ENCODE measurements around the gene NPY5R. TPM values are rescaled to one million over a fixed set of nuclear protein-coding genes. Genes with fewer than 3 reads are reported as not detected.

NPY5R gene
- total RNA-seq, 2 donors from 2014 or later: not detected

DNA sequence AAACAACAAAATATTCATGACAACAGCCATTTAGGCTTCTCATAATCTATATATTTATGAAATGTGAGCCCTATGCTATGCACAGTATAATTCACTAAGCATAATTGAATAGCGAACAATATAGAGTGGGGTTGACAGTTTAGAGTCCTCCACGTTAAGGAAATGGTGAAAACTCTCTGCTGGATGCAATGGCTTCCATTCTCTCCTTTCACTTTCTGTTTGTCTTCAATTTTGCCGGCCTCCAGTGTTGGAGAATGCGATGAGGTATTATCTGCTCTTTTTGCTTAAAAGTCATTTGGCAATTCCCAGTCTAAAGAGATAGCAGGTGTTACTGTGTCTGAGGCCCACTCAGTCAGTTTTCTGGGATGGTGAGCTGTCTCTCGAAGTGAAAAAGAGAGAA, 52.1 kb downstream of the NPY5R start:
- Mint-ChIP-seq H3K4me1 (peaks cover 4% of the 10 kb centered on the region), H3K4me3 (peak overlapping the region; percentile 63), H3K36me3 (ENCODE audit: low read depth) (no peaks in the 10 kb centered on the region), H3K27ac (no peak overlapping the region), H3K27me3 (no peaks in the 10 kb centered on the region)
- no peaks in the 10 kb centered on the region for H3K9me3 ChIP-seq (ENCODE audit: control insufficient read depth, low read length, poor library complexity, severe bottlenecking)
- DNase-seq (no peak), ATAC-seq (no peak)

DNA sequence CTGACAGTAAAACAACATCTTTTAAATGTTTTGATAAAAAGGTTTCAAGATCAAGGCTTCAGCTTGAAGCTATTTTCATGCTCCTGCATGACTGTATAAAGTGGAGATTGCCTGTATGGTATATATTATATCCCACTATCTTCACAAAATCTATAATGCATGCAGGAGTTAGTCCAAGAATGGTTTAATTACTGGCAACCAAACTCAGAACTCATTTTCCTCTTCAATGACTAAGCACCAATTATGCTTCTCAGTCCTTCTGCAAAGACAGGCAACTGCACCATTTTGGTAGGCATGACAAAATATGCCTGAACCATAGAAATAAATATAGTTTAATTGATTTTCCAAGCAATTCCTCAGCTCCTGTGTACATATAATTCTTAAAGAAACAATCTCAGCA, 54.5 kb downstream of the NPY5R start:
- no peak for ATAC-seq
- H3K9me3 ChIP-seq (ENCODE audit: control insufficient read depth, low read length, poor library complexity, severe bottlenecking): no peaks in the 10 kb centered on the region
- no peak overlapping the region for H3K27ac Mint-ChIP-seq
- no peak overlapping the region for H3K4me3 Mint-ChIP-seq
- peaks cover 4% of the 10 kb centered on the region for H3K4me1 Mint-ChIP-seq
- DNase-seq: no peak
- H3K27me3 Mint-ChIP-seq: peaks cover 5% of the 10 kb centered on the region
- no peaks in the 10 kb centered on the region for H3K36me3 Mint-ChIP-seq (ENCODE audit: low read depth)

DNA sequence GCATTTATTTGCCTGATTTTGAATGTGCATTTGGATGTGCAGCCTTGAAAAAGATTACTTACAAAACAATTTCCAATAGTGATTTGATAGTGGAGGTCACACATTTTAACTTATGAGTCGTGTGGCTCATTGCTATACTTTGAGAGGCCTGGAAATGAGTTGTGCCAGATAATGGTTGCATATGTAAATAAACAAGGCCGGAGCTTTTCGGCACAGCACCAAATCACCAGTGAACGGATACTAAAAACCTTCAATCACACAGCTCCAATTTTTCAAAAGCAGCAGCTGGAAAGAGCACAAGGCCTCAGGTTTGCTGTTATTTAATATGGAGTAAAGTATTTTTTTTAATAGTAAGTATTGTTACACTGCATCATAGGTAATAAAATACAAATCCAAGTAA, 57.2 kb downstream of the NPY5R start:
- H3K9me3 ChIP-seq (ENCODE audit: control insufficient read depth, low read length, poor library complexity, severe bottlenecking): no peaks in the 10 kb centered on the region
- Mint-ChIP-seq H3K4me3 (no peak overlapping the region), H3K27ac (no peak overlapping the region), H3K4me1 (no peaks in the 10 kb centered on the region), H3K27me3 (peaks cover 14% of the 10 kb centered on the region), H3K36me3 (ENCODE audit: low read depth) (no peaks in the 10 kb centered on the region)
- no peak for DNase-seq
- no peak for ATAC-seq

Other genes with a start within 250 kb of the NPY5R start
- gene NAF1, start 177.0 kb upstream of the NPY5R start, total RNA-seq: 10 to 100 TPM; 43.5 to 43.7 TPM
- not detected for gene NPY1R, start 11.3 kb upstream of the NPY5R start, total RNA-seq
- gene TKTL2, start 129.9 kb downstream of the NPY5R start, total RNA-seq: under 1 TPM in 1 of 2 donors, not detected in 1; 0.10 TPM
- gene TMA16, start 150.8 kb downstream of the NPY5R start, total RNA-seq: 10 to 100 TPM in 1 of 2 donors, 1 to 10 TPM in 1; 7.5 to 10.9 TPM

Measured in T-helper 17 cell (primary cell).